ENCODE data around the gene RNF19B.

DNA sequence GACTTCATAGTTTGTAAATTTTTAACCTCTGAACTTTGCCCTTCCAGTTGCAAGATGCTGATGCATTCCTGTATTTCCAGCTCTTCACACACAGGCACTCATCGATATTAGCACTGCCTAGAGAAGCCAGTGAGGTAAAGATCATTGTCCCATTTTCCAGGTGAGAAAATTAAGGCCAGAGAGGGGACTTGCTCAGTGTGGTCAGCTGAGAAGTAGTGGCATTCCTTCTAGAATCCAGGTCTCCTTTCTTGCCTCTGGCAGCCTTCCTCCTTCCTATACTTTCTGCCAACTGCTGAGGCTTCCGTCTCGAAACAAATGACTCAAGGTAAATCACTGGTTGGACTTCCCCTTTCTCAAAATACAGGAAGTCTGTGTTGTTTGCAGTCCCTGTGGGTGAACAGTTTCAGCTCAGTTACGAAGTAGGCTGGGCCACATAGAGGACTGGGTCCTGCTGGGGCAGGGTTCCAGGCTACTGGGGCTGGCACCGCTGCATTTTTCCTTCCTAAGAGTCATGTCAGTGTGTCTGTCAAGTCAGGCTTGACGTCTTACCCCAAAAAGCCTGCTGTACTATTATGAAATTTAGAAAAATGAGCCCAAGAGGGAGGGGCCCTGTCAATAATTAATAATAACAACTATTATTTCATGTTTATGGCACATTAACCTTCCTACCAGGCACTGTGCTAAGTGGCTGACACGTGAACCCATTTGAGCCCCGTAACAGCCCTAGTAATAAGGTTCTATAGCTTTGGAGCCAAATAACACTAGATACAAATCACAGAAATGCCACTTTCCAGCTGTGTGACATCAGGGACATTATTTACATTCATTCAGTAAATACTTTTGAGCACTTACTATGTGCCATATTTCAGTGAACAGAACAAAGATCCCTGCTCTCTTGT is 16.6 kb upstream of the RNF19B start:
- TF ChIP-seq, protein P1, sequence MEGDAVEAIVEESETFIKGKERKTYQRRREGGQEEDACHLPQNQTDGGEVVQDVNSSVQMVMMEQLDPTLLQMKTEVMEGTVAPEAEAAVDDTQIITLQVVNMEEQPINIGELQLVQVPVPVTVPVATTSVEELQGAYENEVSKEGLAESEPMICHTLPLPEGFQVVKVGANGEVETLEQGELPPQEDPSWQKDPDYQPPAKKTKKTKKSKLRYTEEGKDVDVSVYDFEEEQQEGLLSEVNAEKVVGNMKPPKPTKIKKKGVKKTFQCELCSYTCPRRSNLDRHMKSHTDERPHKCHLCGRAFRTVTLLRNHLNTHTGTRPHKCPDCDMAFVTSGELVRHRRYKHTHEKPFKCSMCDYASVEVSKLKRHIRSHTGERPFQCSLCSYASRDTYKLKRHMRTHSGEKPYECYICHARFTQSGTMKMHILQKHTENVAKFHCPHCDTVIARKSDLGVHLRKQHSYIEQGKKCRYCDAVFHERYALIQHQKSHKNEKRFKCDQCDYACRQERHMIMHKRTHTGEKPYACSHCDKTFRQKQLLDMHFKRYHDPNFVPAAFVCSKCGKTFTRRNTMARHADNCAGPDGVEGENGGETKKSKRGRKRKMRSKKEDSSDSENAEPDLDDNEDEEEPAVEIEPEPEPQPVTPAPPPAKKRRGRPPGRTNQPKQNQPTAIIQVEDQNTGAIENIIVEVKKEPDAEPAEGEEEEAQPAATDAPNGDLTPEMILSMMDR (IDR thresholded peaks at IDR 0.05; ENCODE audit: low read length), result no peak
- no peak for TF ChIP-seq EZH2 (optimal IDR thresholded peaks at IDR 0.05; ENCODE audit: low read depth, low read length)

Measured in MM.1S (cell line).